Lower leg skin (tissue), 4 donors: ENCODE measurements around the gene TNFRSF1B. TPM values are rescaled to one million over a fixed set of nuclear protein-coding genes. Genes with fewer than 3 reads are reported as not detected.

Experiments used
- DNase-seq, 2 donors: peaks; one replicate each; pipeline ENCODE4 v3.0.0-alpha.2; 2019; ENCODE audit warnings: low spot score in 2 of 2
- H3K4me3 ChIP-seq: fragments of 200-600 bp; sonication (generic); 2 replicates; pipeline ENCODE4 v1.5.1; 2017; ENCODE audit warnings: mild to moderate bottlenecking, low read depth; ENCODE audit not compliant: poor library complexity, severe bottlenecking
- POLR2A ChIP-seq, 2 donors: fragments of 450-650 bp; IDR thresholded peaks; one replicate each; pipeline ENCODE4 v1.6.1; 2016 to 2017; ENCODE audit warnings: antibody characterized with exemption in 2 of 2, mild to moderate bottlenecking in 1 of 2, moderate library complexity in 1 of 2
- WGBS, 2 donors: methylation state at CpG; one replicate each; pipeline ENCODE4 v1.1.5; 2018; 5-methylcytosine and 5-hydroxymethylcytosine counted together
- intact Hi-C: fragments of 100-400 bp; cut with DNase I; formaldehyde crosslinking; loops from one replicate; pipeline ENCODE4 v1.15.0; 2023; ENCODE audit warnings: low total_unique reads
- total RNA-seq, 4 donors: library from RNA; depleted of rRNA; stranded (reverse); fragments of >200 nt; gene quantifications; one replicate each; pipeline ENCODE4 v1.1.0, GENCODE V29; 2016
- TF ChIP-seq, protein P1 (sequence below), 3 donors: fragments of 450-650 bp; IDR thresholded peaks; one replicate each; pipeline ENCODE4 v1.5.1; 2016; ENCODE audit warnings: antibody characterized with exemption in 3 of 3, mild to moderate bottlenecking in 3 of 3, moderate library complexity in 2 of 3

TNFRSF1B gene
- total RNA-seq, 4 donors from 2014 or later, result 8.5 to 33.1 (median 16.3) TPM

DNA sequence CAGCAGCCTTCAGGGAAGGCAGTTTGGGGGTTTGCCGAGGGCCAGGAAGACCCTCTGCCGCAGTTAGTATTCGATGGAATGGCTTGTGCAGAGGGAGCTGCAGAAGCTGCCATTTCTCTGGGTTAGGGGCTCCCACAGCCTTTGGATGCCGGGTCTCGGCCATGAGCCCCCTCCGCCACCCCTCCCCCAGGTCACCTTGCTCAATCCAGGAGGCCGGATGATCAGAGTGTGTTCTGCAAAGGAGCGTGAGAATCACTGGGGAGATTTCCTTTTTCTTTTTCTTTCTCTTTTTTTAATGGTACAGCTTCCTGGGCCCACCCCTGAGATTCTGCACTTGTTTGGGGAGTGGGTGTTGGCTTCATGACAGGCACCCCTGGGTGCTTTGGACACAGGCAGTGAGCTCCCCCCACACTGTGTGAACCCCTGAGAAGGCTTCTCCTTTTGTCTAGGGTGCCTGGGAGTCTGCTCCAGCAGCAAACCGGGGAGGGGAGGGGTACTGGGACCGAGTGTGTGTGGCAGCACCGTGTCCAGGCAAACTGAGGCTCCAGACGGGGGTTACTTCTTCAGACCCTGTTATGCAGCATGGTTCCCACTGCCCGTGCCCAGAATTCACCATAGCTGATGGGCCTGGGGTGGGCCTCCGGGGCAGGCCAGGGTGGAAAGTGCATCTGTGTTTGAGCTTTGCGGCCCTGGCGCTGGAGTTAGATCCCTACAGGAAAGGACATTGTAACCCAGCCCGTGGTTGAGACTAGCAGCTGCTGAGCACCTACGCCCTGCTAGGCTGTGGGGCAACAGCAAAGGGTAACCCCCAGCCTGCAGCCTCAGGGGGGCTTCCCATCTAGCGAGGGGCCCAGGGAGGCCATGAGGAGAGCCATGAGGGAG, 18.5 kb downstream of the TNFRSF1B start:
- TF ChIP-seq, protein P1, sequence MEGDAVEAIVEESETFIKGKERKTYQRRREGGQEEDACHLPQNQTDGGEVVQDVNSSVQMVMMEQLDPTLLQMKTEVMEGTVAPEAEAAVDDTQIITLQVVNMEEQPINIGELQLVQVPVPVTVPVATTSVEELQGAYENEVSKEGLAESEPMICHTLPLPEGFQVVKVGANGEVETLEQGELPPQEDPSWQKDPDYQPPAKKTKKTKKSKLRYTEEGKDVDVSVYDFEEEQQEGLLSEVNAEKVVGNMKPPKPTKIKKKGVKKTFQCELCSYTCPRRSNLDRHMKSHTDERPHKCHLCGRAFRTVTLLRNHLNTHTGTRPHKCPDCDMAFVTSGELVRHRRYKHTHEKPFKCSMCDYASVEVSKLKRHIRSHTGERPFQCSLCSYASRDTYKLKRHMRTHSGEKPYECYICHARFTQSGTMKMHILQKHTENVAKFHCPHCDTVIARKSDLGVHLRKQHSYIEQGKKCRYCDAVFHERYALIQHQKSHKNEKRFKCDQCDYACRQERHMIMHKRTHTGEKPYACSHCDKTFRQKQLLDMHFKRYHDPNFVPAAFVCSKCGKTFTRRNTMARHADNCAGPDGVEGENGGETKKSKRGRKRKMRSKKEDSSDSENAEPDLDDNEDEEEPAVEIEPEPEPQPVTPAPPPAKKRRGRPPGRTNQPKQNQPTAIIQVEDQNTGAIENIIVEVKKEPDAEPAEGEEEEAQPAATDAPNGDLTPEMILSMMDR (IDR thresholded peaks at IDR 0.05), result no peak
- TF ChIP-seq POLR2A (IDR thresholded peaks at IDR 0.05), result no peak
- intact Hi-C loops, result no loop called here
- no peak overlapping the region for H3K4me3 ChIP-seq
- DNase-seq, result no peak
- WGBS, 2 donors, result 63 to 64% methylated on average over 19 of the region's 19 CpGs

DNA sequence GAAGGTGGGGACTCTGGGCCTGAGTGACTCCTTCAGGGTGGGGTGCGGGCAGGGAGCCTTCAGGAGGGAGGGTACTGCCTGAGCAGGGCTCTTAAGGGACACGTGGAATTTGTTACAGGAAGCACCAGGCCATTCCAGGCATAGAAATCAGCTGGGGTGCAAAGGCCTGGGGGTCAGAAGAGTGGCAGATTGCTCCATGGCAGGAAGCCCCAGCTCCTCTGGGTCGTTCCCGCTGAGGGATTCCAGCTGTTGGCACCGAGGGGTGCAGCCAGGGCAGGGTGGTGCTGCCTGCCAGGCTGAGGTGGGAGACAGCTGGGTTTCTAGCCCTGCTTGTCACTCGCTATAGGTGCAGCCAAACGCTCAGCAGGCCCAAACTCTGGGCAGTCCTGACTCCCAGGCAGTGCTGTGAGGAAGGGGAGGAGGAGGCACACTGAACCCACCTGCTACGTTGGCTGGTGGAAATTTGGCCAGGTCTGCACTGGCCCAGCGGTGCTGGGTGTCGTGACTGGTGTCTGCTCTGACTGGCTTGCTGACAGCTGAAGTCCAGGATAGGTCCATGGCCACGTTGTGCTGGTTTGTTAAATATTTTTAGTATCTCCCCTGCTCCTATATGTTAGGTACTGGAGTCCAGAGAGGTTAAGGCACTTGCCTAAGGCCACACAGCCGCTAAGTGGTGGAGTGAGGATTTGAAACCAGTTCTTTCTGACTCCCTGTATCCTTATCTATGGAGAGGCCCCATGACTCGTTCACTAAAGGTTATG, 19.3 kb downstream of the TNFRSF1B start:
- WGBS, 2 donors, result 48 to 70% methylated on average over 12 to 13 of the region's 13 CpGs
- intact Hi-C loops, result no loop called here
- TF ChIP-seq POLR2A (IDR thresholded peaks at IDR 0.05), result no peak
- TF ChIP-seq, protein P1 (IDR thresholded peaks at IDR 0.05), result no peak
- no peak overlapping the region for H3K4me3 ChIP-seq
- DNase-seq, result no peak

DNA sequence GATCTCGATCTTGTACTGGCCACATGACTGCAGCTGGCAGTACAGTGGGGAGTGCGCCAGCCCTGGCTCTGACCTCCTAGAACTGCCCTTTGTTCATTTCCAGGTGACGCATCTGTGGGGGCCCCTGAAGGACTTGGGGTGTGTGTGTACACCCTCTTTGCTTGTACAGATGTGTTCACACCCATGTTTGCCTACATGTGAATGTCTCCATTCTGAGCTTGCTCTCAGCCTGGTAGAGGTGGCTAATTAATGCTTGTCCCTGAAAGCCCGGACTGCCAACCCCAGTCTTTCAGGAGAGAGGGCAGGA, 19.8 kb downstream of the TNFRSF1B start:
- TF ChIP-seq POLR2A (IDR thresholded peaks at IDR 0.05), result no peak
- intact Hi-C loops, result no loop called here
- no peak for DNase-seq
- 75 to 80% methylated on average over 4 of the region's 4 CpGs for WGBS, 2 donors
- no peak overlapping the region for H3K4me3 ChIP-seq

DNA sequence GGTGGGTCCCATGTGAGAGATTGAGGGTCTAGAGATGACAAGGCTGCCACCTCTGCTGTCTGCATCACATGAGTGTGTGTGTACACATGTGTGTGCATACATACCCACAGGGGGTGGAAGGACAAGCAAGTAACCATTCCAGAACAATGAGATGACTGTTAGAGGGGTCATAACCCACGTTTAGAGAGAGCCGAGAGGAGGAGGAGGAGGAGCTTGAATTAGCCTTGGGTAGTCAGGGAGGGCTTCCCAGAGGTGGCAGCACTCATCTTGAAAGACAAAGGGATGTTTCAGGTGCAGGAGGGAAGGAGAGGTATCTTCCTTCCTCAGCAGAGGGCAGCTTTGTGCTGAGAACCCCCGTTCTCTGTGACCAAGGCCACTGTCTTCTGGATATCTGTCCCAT, 21.3 kb downstream of the TNFRSF1B start:
- DNase-seq, result no peak
- 35 to 40% methylated on average over 3 of the region's 3 CpGs for WGBS, 2 donors
- H3K4me3 ChIP-seq, result no peak overlapping the region
- intact Hi-C loops, result no loop called here
- TF ChIP-seq POLR2A (IDR thresholded peaks at IDR 0.05), result no peak
- TF ChIP-seq, protein P1 (IDR thresholded peaks at IDR 0.05), result no peak

DNA sequence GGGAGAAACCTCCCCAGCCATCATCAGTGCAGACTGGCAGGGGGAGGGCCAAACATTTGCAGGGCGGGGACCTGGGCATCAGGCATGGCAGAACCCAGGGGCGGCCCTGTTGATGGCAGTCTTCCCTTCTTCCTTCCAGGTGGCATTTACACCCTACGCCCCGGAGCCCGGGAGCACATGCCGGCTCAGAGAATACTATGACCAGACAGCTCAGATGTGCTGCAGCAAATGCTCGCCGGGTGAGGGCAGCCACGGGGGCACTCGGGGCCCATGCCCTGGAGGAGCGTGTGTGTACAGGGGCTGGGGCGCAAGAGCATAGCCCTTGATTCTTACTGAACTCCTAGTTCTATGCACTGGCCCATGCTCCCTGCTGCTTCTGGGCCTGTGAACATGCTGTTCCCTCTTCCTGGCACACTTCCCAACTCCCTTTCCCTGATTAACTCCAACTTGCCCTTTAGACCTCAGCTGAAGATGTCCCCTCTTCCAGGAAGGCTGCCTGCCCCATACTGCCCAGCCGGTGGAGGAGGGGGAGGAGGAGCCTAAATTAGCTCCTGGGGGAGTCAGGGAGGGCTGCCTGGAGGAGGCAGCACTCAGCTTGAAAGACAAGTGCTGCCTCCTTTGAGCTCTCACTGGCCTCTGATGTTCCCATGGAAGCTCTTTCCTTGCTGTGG, 22.0 kb downstream of the TNFRSF1B start:
- no peak overlapping the region for H3K4me3 ChIP-seq
- TF ChIP-seq POLR2A (IDR thresholded peaks at IDR 0.05), result no peak
- TF ChIP-seq, protein P1 (IDR thresholded peaks at IDR 0.05), result no peak
- intact Hi-C loops, result no loop called here
- DNase-seq, result no peak
- 57 to 78% methylated on average over 13 of the region's 13 CpGs for WGBS, 2 donors

DNA sequence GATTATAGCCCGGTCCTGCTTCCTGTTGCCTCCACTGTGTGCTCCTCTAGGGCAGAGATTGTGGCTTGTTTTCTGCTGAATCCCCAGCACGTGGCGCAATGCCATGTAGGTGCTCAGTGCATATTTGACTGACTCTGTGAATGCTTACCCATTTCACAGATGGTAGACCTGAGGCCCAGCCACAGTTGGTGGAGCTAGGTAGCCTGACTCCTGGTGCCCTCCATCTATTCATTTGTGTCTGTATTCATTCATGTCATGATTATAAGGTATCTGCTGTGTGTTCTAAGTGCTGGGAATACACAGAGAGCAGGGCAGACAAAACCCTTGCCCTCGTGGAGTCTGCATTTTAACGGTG, 22.5 kb downstream of the TNFRSF1B start:
- no peak overlapping the region for H3K4me3 ChIP-seq
- no peak for DNase-seq
- TF ChIP-seq POLR2A (IDR thresholded peaks at IDR 0.05), result no peak
- TF ChIP-seq, protein P1 (IDR thresholded peaks at IDR 0.05), result no peak
- intact Hi-C loops, result no loop called here
- 64 to 75% methylated on average over 5 of the region's 5 CpGs for WGBS, 2 donors
